GM12874 (cell line): Measurements from ENCODE around the gene ZNF3.

ENCODE experiments used
- CTCF ChIP-seq: IDR thresholded peaks from 2 replicates; pipeline ENCODE4 v1.5.1; 2011; ENCODE audit warnings: low read depth, mild to moderate bottlenecking, control low read depth, low read length, moderate library complexity; ENCODE audit not compliant: insufficient read depth

Gene ZNF3

GRCh38 chr7:100080907-100081534, 502 bp downstream of the ZNF3 start:
- no peak for TF ChIP-seq CTCF

GRCh38 chr7:100079024-100079560, 2.4 kb downstream of the ZNF3 start:
- no peak for TF ChIP-seq CTCF

GRCh38 chr7:100077205-100077604, 4.3 kb downstream of the ZNF3 start:
- no peak for TF ChIP-seq CTCF

GRCh38 chr7:100075418-100075817, 6.1 kb downstream of the ZNF3 start:
- TF ChIP-seq CTCF, result no peak

GRCh38 chr7:100074841-100075240, 6.7 kb downstream of the ZNF3 start:
- no peak for TF ChIP-seq CTCF

- TF ChIP-seq CTCF, result no peak
Measured at GRCh38 chr7:100072462-100072861, 9.1 kb downstream of the ZNF3 start.

- TF ChIP-seq CTCF, result no peak
Measured at GRCh38 chr7:100071018-100071723, 10.4 kb downstream of the ZNF3 start.
